HG02763 (cell line): Measurements from ENCODE around the gene PRKAB1.

ENCODE experiments used
- ATAC-seq: cut with Tn5 transposase; IDR thresholded peaks from one replicate; pipeline ENCODE4 v1.9.1; 2021; ENCODE audit warnings: mild to moderate bottlenecking, moderate library complexity; ENCODE audit not compliant: unreplicated experiment

PRKAB1 gene

GRCh38 chr12:119710965-119711551 is 43.1 kb downstream of the PRKAB1 start:
- ATAC-seq: no peak

GRCh38 chr12:119711693-119712092 is 43.8 kb downstream of the PRKAB1 start:
- no peak for ATAC-seq

GRCh38 chr12:119712721-119713120 is 44.8 kb downstream of the PRKAB1 start:
- no peak for ATAC-seq

- ATAC-seq: no peak
Measured at GRCh38 chr12:119713551-119714031, 45.7 kb downstream of the PRKAB1 start.

GRCh38 chr12:119714614-119715267 is 46.8 kb downstream of the PRKAB1 start:
- no peak for ATAC-seq

- no peak for ATAC-seq
Measured at GRCh38 chr12:119715268-119715620, 47.3 kb downstream of the PRKAB1 start.

GRCh38 chr12:119718141-119718540 is 50.2 kb downstream of the PRKAB1 start:
- no peak for ATAC-seq

GRCh38 chr12:119720349-119720748 is 52.4 kb downstream of the PRKAB1 start:
- no peak for ATAC-seq

- ATAC-seq: no peak
Measured at GRCh38 chr12:119721306-119721705, 53.4 kb downstream of the PRKAB1 start.

GRCh38 chr12:119725523-119725922 is 57.6 kb downstream of the PRKAB1 start:
- no peak for ATAC-seq

- ATAC-seq: no peak
Measured at GRCh38 chr12:119727600-119728443, 59.9 kb downstream of the PRKAB1 start.

- ATAC-seq: no peak
Measured at GRCh38 chr12:119728444-119728745, 60.5 kb downstream of the PRKAB1 start.

- ATAC-seq: no peak
Measured at GRCh38 chr12:119729871-119730270, 61.9 kb downstream of the PRKAB1 start.

GRCh38 chr12:119730381-119730780 is 62.4 kb downstream of the PRKAB1 start:
- ATAC-seq: no peak
